KBM-7 (cell line): ENCODE data around the gene NDUFV1.
A peak's percentile ranks its signal among the peaks of the same experiment; 100 is the strongest.
"Not testable (repeated sequence)": the region's sequence is repeated elsewhere in the genome, so short reads cannot be mapped to it uniquely, and the experiment has no call there.

ENCODE experiments used
- DNase-seq: peaks from one replicate; pipeline ENCODE4 v3.0.0-alpha.2; 2015
- in situ Hi-C: fragments of 300-500 bp; cut with MboI; formaldehyde crosslinking; loops from 2 replicates; pipeline ENCODE4 v1.14.3; 2020; ENCODE audit warnings: low sequenced_read_pairs, low pct_unique_long_range_greater_than_20kb, mixed read lengths

NDUFV1 gene

DNA sequence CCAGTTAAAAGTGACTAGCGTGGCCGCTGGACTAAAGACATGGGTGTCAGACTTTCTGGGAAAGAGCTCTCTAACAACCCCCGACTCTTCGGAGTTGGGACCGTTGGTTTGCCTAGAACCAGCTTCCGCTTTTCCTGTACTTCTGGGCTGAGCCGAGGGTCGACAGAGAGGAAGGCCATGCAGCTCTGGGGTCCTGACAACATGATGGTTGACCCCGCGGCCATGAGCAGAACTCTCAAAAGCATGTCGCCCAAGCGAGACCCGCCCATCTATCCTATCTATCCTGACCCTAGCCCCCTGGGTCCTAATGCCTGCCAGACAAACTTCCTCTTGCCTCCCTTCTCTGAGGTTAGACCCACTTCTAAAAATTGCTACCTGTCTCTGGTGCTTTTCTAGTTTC lies 13.9 kb downstream of the NDUFV1 start:
- in situ Hi-C loops, DNase-seq: not testable (repeated sequence)

- in situ Hi-C loops, DNase-seq: not testable (repeated sequence)
These were observed 15.2 kb downstream of the NDUFV1 start for GRCh38 chr11:67621928-67622327.

DNA sequence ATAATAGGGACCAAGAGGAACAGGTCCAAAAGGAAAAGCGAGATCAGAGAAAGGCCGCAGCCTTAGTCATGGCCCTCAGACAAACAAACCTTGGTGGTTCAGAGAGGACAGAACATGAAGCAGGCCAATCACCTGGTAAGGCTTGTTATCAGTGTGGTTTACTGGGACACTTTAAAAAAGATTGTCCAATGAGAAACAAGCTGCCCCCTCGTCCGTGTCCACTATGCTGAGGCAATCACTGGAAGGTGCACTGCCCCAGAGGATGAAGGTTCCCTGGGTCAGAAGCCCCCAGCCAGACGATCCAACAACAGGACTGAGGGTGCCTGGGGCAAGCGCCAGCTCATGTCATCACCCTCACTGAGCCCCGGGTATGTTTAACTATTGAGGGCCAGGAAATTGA lies 16.2 kb downstream of the NDUFV1 start:
- in situ Hi-C loops, DNase-seq: not testable (repeated sequence)

- in situ Hi-C loops, DNase-seq: not testable (repeated sequence)
These were observed 17.1 kb downstream of the NDUFV1 start for GRCh38 chr11:67623795-67624194.

DNA sequence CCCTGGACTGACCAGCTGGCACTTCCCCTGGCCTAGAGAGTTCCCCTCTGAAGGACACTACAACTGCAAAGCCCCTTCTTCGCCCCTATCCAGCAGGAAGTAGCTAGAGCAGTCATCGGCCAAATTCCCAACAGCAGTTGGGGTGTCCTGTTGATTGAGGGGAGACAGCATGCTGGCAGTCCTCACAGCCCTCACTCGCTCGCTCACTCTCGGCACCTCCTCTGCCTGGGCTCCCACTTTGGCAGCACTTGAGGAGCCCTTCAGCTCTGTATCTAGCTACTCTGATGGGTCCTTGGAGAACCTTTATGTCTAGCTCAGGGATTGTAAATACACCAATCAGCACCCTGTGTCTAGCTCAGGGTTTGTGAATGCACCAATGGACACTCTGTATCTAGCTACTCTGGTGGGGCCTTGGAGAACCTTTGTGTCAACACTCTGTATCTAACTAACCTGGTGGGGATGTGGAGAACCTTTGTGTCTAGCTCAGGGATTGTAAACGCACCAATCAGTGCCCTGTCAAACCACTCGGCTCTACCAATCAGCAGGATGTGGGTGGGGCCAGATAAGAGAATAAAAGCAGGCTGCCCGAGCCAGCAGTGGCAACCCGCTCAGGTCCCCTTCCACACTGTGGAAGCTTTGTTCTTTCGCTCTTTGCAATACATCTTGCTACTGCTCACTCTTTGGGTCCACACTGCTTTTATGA lies 19.5 kb downstream of the NDUFV1 start:
- DNase-seq, in situ Hi-C loops: not testable (repeated sequence)

GRCh38 chr11:67626970-67627369 lies 20.2 kb downstream of the NDUFV1 start:
- DNase-seq = no peak
- in situ Hi-C loops = no loop called here

DNA sequence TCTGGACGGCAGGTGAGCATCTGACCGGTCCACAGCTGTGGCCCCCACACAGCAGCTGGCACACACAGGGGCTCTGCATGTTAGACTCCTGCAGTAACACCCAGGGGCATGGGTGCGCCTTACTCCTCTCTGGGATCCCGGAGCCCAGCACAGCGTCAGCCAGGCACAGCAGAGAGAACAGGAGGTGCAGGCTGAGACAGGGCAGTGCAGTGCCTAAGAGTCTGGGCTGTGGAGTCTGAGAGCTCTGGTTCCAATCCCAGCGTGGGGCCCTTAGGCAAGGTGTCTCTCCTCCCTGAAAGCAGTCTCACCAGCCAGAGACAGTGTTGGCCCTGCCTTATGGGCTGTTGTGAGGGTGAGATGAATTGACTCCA lies 20.7 kb downstream of the NDUFV1 start:
- in situ Hi-C loops = no loop called here

DNA sequence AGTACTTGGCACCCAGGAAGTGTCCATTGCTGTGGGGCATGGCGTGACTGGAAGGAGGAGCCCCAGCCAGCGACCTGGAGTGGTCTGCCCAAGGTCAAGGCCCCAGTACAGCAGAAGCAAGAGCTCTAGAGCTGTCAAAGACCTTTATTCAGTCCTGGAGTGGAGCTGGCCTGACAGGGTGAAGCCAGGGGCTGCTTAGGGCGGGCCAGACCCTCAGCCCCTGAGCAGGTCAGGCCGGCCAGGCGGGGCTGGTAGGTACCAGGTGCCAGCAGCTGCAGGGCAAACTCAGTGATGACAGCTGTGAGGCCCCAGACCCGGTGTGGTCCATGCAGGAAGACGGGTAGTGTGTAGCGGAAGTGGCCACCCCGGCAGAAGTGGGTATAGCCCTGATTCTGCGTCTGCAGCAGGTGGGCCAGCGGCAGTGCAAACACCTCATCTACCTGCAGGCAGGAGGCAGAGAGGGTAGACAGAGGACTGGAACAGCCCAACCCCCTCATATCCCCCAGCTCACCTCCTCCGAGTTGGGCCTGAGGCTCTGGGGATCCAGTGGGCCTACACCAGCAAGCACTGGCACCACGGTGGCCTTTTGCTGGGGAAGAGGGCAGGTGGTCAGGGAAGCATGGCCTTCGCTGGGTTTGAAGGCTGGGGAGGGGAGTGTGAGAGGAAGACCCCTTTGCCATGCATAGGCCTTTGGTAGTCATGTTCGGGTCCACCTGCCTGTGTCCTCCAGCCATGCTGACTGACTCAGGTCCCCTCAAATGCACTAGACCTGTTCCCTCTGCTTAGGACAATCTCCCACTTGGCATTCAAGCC lies 21.3 kb downstream of the NDUFV1 start:
- in situ Hi-C loops = no loop called here

More for the DNA sequence above, 20.7 kb downstream of the NDUFV1 start:
- no peak for DNase-seq

GRCh38 chr11:67628710-67629385 lies 22.1 kb downstream of the NDUFV1 start:
- in situ Hi-C loops = no loop called here
- DNase-seq = no peak

More for the DNA sequence above, 21.3 kb downstream of the NDUFV1 start:
- no peak for DNase-seq

DNA sequence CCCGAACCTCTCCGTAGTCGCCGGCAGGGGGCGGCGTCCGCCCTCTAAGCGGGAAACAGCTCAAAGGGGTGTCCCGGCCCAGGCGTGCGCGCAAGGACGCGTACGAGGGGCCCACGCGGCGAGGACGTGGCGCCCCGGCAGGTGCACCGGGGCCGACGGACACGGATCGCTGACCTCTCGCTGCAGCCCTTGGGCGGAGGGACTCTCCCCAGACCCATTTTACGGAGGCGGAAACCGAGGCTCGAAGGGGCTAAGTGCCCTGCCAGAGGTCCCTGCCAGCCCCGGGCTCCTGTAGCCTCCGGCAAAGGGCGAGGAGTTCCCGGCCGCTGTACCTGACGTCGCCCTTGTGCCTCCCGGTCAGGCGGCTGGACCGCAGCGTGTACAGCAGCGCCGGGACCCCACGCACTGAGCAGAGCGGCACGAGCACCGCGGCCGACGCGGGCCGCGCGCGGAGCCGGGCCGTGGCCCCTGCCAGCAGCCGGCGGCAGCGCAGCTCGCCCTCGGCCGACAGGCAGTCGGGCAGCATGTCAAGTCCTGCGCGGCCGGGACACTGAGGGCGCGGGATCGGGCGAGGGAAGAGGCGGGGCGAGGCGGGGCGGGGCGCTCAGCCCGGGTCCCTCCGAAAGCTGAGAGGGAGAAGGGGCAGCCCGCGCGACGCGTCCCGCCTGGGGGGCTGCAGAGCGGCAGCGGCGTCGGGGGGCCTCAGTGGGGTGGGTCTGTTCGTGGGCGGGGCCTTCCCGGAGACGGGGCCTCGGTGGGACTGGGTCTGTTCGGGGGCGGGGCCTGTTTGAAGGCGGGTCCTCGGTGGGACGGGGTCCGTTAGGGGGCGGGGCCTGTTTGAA lies 22.9 kb downstream of the NDUFV1 start, which contains the start of gene NUDT8:
Gene NUDT8 (minus strand): TSS at position 552 of the 842 bp plus-strand sequence. CDS start 26 bp downstream, at position 526.
- in situ Hi-C loops = no loop called here

DNA sequence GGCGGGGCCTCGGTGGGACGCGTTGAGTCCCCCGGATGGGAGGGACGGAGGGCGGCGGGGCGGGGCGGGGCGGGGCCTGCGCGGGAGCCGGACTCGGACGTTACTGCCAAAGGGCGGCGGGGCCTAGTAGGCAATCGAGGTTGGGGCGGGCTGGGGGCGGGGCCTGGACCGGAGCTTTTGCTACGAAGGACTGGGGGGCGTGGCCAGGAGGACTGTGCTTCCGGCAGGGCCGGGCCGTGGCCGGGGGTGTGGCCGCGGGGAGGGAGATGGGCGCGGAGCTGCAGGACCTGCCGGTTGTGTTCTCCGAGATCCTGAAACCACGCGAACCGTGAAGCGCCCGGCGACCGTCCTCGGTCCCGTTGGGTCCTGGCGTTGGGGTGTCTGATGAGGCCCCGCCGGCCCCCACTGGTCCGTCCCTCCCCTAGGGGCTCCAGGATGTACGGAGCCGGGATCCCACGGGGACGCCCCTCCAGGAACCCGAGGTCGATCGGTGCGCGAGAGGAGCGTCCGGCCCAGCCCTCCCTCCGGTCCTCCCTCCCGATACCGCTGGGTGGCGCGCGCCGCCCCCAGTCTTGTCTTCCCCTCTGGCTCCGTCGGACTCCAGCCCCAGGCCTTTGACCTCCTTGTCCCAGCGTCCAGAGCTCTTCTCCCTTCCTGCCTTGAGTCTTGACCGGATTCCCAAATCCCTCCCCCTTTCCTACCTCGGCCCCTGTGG lies 23.6 kb downstream of the NDUFV1 start:
- in situ Hi-C loops = no loop called here
- peak; percentile 94 for DNase-seq

More for the DNA sequence above, 22.9 kb downstream of the NDUFV1 start, which contains the start of gene NUDT8:
- peak; percentile 81 for DNase-seq

DNA sequence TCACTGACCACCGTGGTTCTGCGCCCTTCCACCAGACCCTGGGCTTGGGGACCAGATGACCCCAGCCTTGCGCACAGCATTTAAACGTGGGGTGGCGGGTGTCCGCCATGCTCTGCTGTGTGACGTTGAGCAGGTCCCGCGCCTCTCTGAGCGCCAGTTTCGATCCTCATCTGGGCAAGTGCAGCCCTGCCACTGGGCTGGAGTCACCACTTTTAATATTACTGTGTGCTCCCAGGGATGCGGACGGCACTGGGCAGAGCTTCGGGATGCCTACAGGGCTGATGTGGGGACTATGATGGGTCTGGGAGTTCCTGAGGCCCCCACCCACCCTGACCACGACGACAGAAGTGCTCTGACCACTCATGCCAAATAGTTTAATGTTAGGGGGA lies 24.2 kb downstream of the NDUFV1 start:
- no peak for DNase-seq
- in situ Hi-C loops = no loop called here

GRCh38 chr11:67631411-67631810 lies 24.7 kb downstream of the NDUFV1 start:
- DNase-seq = no peak
- in situ Hi-C loops = no loop called here

DNA sequence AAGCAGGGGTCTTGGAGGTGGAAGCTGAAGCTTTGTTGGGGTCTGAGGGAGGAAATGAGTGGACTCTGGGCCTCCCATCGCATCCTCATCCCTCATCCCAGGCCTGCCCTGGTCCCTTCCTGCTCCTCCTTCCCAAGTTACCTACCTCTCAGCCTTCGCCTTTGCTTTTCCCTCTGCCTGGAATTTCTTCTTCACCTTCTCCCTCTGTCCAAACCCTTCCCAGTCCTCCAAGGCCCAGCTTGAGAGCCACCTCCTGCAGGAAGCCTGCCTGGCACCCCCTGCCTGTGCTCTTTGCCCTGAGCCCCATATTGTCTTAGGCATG lies 25.1 kb downstream of the NDUFV1 start:
- in situ Hi-C loops = no loop called here
- no peak for DNase-seq

GRCh38 chr11:67632175-67632981 lies 25.6 kb downstream of the NDUFV1 start:
- in situ Hi-C loops = no loop called here
- no peak for DNase-seq

DNA sequence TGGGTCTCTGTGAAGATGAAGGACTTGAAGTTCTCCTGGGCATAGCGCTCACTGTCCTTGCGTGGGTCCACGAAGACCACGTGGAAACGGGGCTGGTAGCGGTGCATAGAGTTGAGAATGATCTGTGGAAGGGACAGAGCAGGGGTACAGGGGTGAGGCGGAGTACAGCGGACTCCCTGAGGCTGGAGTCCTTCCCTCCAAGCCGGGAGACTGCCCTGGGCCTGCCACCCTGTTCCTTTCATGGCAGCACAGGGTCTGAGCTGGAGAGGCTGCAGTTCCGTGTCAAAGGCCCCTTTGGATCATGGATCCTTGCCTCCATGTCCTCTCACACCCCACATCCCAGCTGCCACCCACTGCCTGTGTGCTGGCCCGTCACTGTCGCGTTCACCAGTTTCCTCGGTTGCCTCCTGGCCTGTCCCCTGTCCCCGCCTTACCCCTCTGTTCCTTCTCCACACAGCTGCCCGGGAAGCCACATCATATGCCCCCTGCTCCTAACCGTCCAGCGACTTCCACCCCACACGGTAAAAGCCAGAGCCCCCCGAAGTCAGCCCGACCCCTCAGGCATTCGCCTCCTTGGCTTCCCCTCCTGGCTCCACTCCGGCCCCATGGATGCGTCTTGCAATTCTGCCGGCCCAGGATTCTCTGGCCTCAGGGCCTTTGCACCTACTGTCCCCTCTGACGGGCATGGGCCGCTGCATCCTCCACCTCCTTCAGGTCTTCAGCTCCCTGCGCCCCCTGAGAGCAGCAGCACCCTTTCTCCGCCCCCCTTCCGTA lies 26.4 kb downstream of the NDUFV1 start:
- DNase-seq = no peak
- in situ Hi-C loops = no loop called here

DNA sequence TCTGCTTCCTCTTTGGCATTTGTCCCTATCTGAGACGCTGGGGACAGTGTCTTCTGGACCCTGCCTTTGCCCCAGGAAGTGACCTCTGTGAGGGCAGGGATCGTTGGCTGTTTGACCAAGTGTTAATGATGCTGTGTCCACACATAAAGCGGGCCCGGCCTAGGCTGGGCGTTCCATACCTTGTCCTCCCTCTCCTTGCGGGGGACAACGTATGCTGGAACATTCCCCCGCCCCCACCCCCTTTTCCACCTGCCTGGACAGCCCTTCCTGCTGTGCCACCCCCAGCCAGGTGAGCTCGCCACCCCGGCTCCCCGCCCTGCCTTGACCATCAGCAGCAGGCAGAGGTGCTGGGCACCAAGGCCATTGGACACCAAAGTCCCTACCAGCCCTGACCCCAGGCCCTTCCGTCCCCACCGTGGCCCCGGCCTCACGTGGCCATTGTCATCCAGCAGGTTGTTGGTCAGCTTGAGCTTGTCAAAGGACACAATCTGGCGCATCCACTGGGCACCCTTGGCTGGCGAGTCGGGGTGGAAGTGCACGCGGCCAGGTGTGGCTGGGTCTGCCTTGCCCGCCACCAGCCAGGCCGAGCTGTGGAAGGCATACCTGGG lies 27.1 kb downstream of the NDUFV1 start:
- in situ Hi-C loops = no loop called here
- DNase-seq = no peak
